Transverse colon (tissue), 4 donors: ENCODE data around the gene GNAI3.

ENCODE experiments used
- CTCF ChIP-seq, 5 experiments: fragments of 200-600 bp in 3 of 5; fragments of 450-650 bp in 2 of 5; sonication (generic) in 3 of 5; IDR thresholded peaks; 1 replicate in 2 of 5; 2 replicates in 3 of 5; pipeline ENCODE4 v1.5.1; 2016 to 2017; ENCODE audit warnings: antibody characterized with exemption in 5 of 5, inconsistent platforms in 3 of 5, mild to moderate bottlenecking in 2 of 5, moderate library complexity in 1 of 5
- EP300 ChIP-seq: sonication (generic); formaldehyde crosslinking; IDR thresholded peaks from one replicate; pipeline ENCODE4 v1.6.1; 2017; ENCODE audit warnings: antibody characterized with exemption, low read depth
- POLR2A ChIP-seq: fragments of 450-650 bp; IDR thresholded peaks from one replicate; pipeline ENCODE4 v1.6.1; 2016; ENCODE audit warnings: antibody characterized with exemption, mild to moderate bottlenecking, moderate library complexity
- POLR2AphosphoS5 ChIP-seq, 3 donors: sonication (generic); formaldehyde crosslinking; IDR thresholded peaks; one replicate each; pipeline ENCODE4 v1.6.1; 2016; ENCODE audit warnings: antibody characterized with exemption in 3 of 3

GRCh38 chr1:109641078-109641740 is 92.8 kb downstream of the GNAI3 start:
- TF ChIP-seq POLR2A = no peak
- TF ChIP-seq CTCF (IDR thresholded peaks at IDR 0.05) = no peak
- TF ChIP-seq POLR2AphosphoS5 (IDR thresholded peaks at IDR 0.05) = no peak
- TF ChIP-seq EP300 = no peak
